ENCODE measurements around the gene IMPA2.
"Not testable (repeated sequence)": the region's sequence is repeated elsewhere in the genome, so short reads cannot be mapped to it uniquely, and the experiment has no call there.

Gene IMPA2

GRCh38 chr18:12036201-12036751, 55.0 kb downstream of the IMPA2 start:
- H3K4me3 ChIP-seq (ENCODE audit: low read depth, low read length) = no peak overlapping the region
- no peak for TF ChIP-seq CTCF (IDR thresholded peaks at IDR 0.05; ENCODE audit: low read depth, low read length)

- H3K4me3 ChIP-seq (ENCODE audit: low read depth, low read length) = no peak overlapping the region; the same call in 1 of the 2 replicates
- no peak for TF ChIP-seq CTCF (IDR thresholded peaks at IDR 0.05; ENCODE audit: low read depth, low read length)
These were observed 56.9 kb downstream of the IMPA2 start for GRCh38 chr18:12038082-12038638.

- peak; percentile 95 for TF ChIP-seq CTCF (IDR thresholded peaks at IDR 0.05; ENCODE audit: low read depth, low read length)
- H3K4me3 ChIP-seq (ENCODE audit: low read depth, low read length) = peak overlapping the region; percentile 55
These were observed 57.6 kb downstream of the IMPA2 start for GRCh38 chr18:12038639-12039539.

- not testable (repeated sequence) for H3K4me3 ChIP-seq (ENCODE audit: low read depth, low read length)
These were observed 58.2 kb downstream of the IMPA2 start for GRCh38 chr18:12039540-12039930.

- H3K4me3 ChIP-seq (ENCODE audit: low read depth, low read length) = no peak overlapping the region
- no peak for TF ChIP-seq CTCF (IDR thresholded peaks at IDR 0.05; ENCODE audit: low read depth, low read length)
These were observed 60.3 kb downstream of the IMPA2 start for GRCh38 chr18:12041561-12041960.

- no peak for TF ChIP-seq CTCF (IDR thresholded peaks at IDR 0.05; ENCODE audit: low read depth, low read length)
- no peak overlapping the region for H3K4me3 ChIP-seq (ENCODE audit: low read depth, low read length)
These were observed 62.5 kb downstream of the IMPA2 start for GRCh38 chr18:12043811-12044210.

GRCh38 chr18:12044591-12044990, 63.3 kb downstream of the IMPA2 start:
- TF ChIP-seq CTCF (IDR thresholded peaks at IDR 0.05; ENCODE audit: low read depth, low read length) = no peak
- H3K4me3 ChIP-seq (ENCODE audit: low read depth, low read length) = no peak overlapping the region
